SU-DHL-6 (cell line): ENCODE results near the gene EFL1.

ENCODE experiments used
- H2AFZ ChIP-seq: fragments of 200-600 bp; sonication (generic); 2 replicates; pipeline ENCODE4 v1.6.1; 2014; ENCODE audit warnings: low read depth, mild to moderate bottlenecking, moderate library complexity, mixed read lengths, antibody characterized with exemption, low read length; ENCODE audit not compliant: severe bottlenecking
- H3F3A ChIP-seq: fragments of 200-600 bp; shearing (Covaris generic); 2 replicates; pipeline ENCODE4 v1.6.0; 2016; ENCODE audit warnings: antibody characterized with exemption, mild to moderate bottlenecking; ENCODE audit not compliant: insufficient read depth
- H3K27ac ChIP-seq: fragments of 200-600 bp; sonication (generic); 2 replicates; pipeline ENCODE4 v1.5.1; 2016; ENCODE audit warnings: low read depth, mild to moderate bottlenecking, low read length, moderate library complexity, mixed read lengths
- H3K27me3 ChIP-seq: fragments of 200-600 bp; sonication (generic), shearing (Covaris generic); 2 replicates; pipeline ENCODE4 v1.6.0; 2014; ENCODE audit warnings: mild to moderate bottlenecking, low read length
- H3K36me3 ChIP-seq: fragments of 200-600 bp; sonication (generic); 2 replicates; pipeline ENCODE4 v1.6.1; 2014; ENCODE audit warnings: mild to moderate bottlenecking, low read length, mixed read lengths
- H3K4me2 ChIP-seq: fragments of 300-600, 200-600 bp; shearing (Covaris generic), sonication (generic); 2 replicates; pipeline ENCODE4 v1.6.0; 2014; ENCODE audit warnings: low read length, low read depth, mild to moderate bottlenecking; ENCODE audit not compliant: poor library complexity, severe bottlenecking
- H3K4me3 ChIP-seq: fragments of 200-600 bp; sonication (generic); 2 replicates; pipeline ENCODE4 v1.5.1; 2014; ENCODE audit warnings: antibody characterized with exemption, low read length, mild to moderate bottlenecking, mixed read lengths; ENCODE audit not compliant: insufficient read depth, poor library complexity, severe bottlenecking
- H3K79me2 ChIP-seq: fragments of 200-600 bp; sonication (generic); 2 replicates; pipeline ENCODE4 v1.6.1; 2014; ENCODE audit warnings: mild to moderate bottlenecking, low read length, moderate library complexity; ENCODE audit not compliant: insufficient read depth
- H3K9ac ChIP-seq: fragments of 200-600 bp; sonication (generic); 2 replicates; pipeline ENCODE4 v1.7.0; 2014; ENCODE audit warnings: mild to moderate bottlenecking, low read length
- H3K9me2 ChIP-seq: fragments of 200-600 bp; sonication (generic); replicated peaks from 2 replicates; pipeline ENCODE4 v1.6.1; 2014; ENCODE audit warnings: low read length; ENCODE audit not compliant: insufficient read depth
- H3K9me3 ChIP-seq: fragments of 200-600 bp; sonication (generic); 2 replicates; pipeline ENCODE4 v1.6.1; 2014; ENCODE audit warnings: low read length, mixed read lengths; ENCODE audit not compliant: insufficient read depth
- H4K20me1 ChIP-seq: fragments of 200-600 bp; sonication (generic); 2 replicates; pipeline ENCODE4 v1.6.1; 2014; ENCODE audit warnings: low read depth, mild to moderate bottlenecking, antibody characterized with exemption, low read length, moderate library complexity, mixed read lengths
- CTCF ChIP-seq: fragments of 200-600 bp; sonication (generic); IDR thresholded peaks from one replicate; pipeline ENCODE4 v1.5.1; 2017; ENCODE audit warnings: antibody characterized with exemption, mild to moderate bottlenecking, low read length, moderate library complexity; ENCODE audit not compliant: insufficient read depth, poor library complexity, severe bottlenecking
- EZH2phosphoT487 ChIP-seq: fragments of 200-600 bp; sonication (generic), shearing (Covaris generic); conservative IDR thresholded peaks from 2 replicates; pipeline ENCODE4 v1.6.1; 2018; ENCODE audit warnings: mild to moderate bottlenecking, antibody characterized with exemption, low read length, moderate library complexity, mixed read lengths

The EFL1 gene

GRCh38 chr15:82178061-82178460 lies 84.5 kb downstream of the EFL1 start:
- TF ChIP-seq CTCF (no peak), EZH2phosphoT487 (no peak)

GRCh38 chr15:82177291-82178010 lies 85.1 kb downstream of the EFL1 start:
- H3K9ac ChIP-seq = no peak overlapping the region
- no peak overlapping the region for H3K27ac ChIP-seq
- TF ChIP-seq EZH2phosphoT487 (no peak), CTCF (no peak)

More at GRCh38 chr15:82178061-82178460, 84.5 kb downstream of the EFL1 start:
- Histone ChIP-seq H3K4me2 (no peak overlapping the region), H3K9me2 (no peaks in the 10 kb centered on the region), H3K27me3 (no peaks in the 10 kb centered on the region), H3K9ac (no peak overlapping the region), H3K4me3 (no peak overlapping the region), H3K79me2 (no peaks in the 10 kb centered on the region), H2AFZ (no peak overlapping the region), H3K9me3 (no peaks in the 10 kb centered on the region), H3K36me3 (no peaks in the 10 kb centered on the region), H3K27ac (no peak overlapping the region), H3F3A (no peaks in the 10 kb centered on the region), H4K20me1 (no peaks in the 10 kb centered on the region)

GRCh38 chr15:82176542-82176941 lies 86.0 kb downstream of the EFL1 start:
- H3K27me3 ChIP-seq = no peaks in the 10 kb centered on the region

More at GRCh38 chr15:82177291-82178010, 85.1 kb downstream of the EFL1 start:
- no peak overlapping the region for H2AFZ ChIP-seq
- H3K9me2 ChIP-seq = no peaks in the 10 kb centered on the region
- no peaks in the 10 kb centered on the region for H3K27me3 ChIP-seq
- no peaks in the 10 kb centered on the region for H3F3A ChIP-seq
- H3K36me3 ChIP-seq = no peaks in the 10 kb centered on the region
- no peaks in the 10 kb centered on the region for H4K20me1 ChIP-seq
- H3K79me2 ChIP-seq = no peaks in the 10 kb centered on the region
- H3K4me2 ChIP-seq = no peak overlapping the region
- no peaks in the 10 kb centered on the region for H3K9me3 ChIP-seq
- H3K4me3 ChIP-seq = no peak overlapping the region

More at GRCh38 chr15:82176542-82176941, 86.0 kb downstream of the EFL1 start:
- Histone ChIP-seq H3F3A (no peaks in the 10 kb centered on the region), H3K9me2 (no peaks in the 10 kb centered on the region), H2AFZ (no peak overlapping the region), H3K9me3 (no peaks in the 10 kb centered on the region), H3K36me3 (no peaks in the 10 kb centered on the region), H4K20me1 (no peaks in the 10 kb centered on the region), H3K4me3 (no peak overlapping the region), H3K4me2 (no peak overlapping the region), H3K79me2 (no peaks in the 10 kb centered on the region), H3K27ac (no peak overlapping the region), H3K9ac (no peak overlapping the region)
- TF ChIP-seq CTCF (no peak), EZH2phosphoT487 (no peak)
